HG03378 (cell line): ENCODE data around the gene SRD5A1.
A peak's percentile ranks its signal among the peaks of the same experiment; 100 is the strongest.

ENCODE experiments used
- ATAC-seq: cut with Tn5 transposase; IDR thresholded peaks from one replicate; pipeline ENCODE4 v1.9.1; 2021; ENCODE audit warnings: mild to moderate bottlenecking, moderate library complexity; ENCODE audit not compliant: unreplicated experiment

The SRD5A1 gene

GRCh38 chr5:6604341-6604740, 28.9 kb upstream of the SRD5A1 start:
- ATAC-seq: no peak

DNA sequence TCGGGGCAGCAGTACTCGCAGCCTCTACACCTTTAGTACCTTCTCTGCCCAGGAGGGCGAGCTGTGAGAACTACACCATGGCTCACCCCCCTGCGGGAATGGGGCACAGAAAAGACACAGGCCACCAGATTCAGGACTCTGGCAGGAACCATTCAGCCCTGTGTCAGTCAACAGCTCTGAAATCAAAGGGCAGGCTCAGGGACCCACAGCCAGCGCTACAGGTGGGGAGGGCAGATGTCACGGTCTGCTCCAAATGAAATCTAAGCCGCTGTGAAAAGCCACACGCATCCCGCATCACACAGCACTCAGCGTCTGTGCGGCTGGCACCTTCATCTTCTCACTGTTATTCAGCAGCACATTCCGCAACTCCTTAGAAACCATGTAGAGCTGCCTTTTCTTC, 28.3 kb upstream of the SRD5A1 start:
- ATAC-seq: no peak

DNA sequence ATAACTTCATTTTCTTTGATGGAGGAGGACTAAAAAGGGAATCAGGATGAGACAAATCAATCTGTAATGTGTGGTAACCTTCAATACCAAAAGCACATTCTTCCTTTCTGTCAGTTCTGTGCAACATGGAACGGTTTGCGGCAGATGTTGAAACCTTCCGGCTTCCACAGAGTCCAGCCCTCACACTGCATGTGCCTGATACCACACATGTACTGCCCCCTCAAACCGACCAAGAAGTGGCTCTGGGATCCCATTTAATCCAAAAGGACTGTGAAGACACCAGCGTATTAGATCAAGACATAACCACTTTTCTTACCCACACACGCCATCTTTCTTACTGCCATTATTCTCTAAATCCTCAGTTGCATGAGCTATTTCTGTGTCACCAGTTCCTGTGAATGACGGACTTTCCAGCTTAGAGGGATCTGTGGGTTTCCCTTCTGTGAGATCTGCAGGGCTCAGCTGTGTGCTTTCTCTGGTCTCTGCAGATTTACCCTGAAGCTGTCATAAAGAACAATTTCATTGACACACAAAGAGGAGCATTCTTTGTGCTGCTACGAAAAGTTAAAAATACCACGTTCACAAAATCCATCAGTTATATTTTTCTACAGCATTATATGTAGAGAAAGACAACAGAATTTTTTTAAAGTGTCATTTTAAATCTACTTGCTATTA, 26.2 kb upstream of the SRD5A1 start:
- ATAC-seq: no peak

- ATAC-seq: no peak
Observed at GRCh38 chr5:6607559-6607936, 25.7 kb upstream of the SRD5A1 start.

DNA sequence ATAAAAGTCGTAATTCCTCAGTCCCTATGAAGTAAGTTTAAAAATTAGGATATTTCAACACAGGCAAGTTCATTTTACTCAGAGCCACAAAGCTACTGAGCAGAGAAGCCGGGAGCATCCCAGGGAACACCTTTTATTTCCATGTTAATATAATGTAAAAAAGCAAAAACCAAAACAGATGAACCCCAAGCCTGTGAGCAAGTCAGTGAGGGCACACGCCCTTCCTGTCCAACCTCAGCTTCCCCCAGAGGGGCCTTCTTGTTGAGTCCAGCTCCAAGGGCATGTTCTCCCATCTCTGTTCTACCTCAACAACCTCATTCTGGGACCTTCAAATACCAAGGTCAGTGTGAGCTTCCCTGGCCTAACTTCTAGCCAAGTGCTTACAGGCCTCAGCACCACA, 25.2 kb upstream of the SRD5A1 start:
- ATAC-seq: no peak

DNA sequence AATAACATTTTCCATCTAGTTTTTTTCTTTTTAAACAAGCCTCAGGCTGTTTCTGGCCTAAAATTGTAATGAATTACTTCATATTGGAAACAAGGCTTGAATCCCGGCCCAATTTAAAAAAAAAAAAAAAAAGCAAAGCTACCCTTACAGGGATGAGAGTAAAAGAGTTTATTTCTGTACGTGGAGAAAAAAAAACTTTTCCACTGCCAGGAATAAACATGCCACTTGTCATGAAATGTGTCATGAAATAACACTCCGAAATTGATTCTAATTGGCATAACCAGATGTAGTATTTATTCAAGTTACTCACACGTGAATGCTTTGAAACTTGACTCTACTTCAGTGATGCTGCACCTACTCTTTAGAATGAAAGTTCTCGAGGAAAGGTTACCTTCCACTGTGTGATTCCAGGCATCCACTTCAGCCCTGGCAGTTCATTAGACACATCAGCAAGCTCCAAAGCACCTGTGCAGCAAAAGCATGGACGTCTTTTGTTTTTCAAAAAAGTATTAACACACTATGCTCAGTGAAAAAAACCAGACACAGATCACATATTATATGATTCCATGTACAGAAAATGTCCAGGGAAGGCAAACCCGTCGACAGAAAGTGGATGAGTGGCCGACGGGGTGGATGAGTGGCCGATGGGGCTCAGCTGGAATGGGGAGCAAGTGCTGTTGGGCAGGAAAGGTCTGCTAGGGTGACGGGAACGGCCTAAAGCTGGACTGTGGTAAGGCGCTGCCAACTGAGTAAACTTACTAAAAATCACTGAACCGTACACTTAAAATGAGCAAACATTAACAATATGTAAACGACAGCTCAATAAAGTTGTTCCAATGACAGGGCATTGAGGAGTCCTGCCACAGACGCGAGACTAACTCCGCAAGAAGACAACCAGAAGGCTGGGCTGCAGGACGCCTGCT, 21.6 kb upstream of the SRD5A1 start:
- no peak for ATAC-seq

GRCh38 chr5:6615034-6615815, 18.0 kb upstream of the SRD5A1 start:
- no peak for ATAC-seq

DNA sequence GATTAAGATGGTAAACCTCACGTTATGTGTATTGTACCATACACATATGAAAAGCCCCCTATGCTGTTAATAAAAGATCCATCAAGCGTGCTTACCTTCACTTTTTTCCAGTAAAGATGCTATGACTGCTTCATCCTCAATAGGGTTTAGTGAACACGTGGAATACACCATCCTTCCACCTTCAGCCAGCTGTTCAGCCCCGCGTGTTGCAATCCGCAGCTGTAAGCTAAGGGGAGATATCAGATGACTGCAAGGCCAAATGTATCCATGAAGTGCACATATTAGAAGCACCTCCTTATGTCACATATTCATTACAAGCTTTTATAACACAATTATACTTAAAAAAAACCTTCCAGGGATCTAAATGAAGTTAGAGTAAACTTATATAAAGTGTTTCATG, 16.6 kb upstream of the SRD5A1 start:
- no peak for ATAC-seq

DNA sequence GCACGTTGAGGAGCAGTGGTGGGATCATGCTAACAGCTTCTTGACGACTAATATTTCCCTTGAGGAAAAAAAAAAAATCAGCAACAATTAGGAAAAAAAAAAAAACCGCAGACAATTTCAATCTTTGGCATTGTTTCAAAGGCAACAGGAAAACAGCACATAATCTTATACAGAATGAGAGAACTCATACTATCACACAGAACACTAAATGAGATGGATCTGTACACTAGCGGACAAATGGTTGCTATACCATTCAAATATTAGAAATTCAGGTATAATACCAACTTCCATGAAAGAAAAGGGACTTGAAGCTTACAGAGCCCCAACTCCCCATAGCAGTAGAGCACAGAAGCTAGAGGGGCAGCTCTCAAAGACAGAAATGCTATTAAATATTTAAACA, 10.0 kb upstream of the SRD5A1 start:
- ATAC-seq: no peak

GRCh38 chr5:6623941-6624340, 9.3 kb upstream of the SRD5A1 start:
- no peak for ATAC-seq

DNA sequence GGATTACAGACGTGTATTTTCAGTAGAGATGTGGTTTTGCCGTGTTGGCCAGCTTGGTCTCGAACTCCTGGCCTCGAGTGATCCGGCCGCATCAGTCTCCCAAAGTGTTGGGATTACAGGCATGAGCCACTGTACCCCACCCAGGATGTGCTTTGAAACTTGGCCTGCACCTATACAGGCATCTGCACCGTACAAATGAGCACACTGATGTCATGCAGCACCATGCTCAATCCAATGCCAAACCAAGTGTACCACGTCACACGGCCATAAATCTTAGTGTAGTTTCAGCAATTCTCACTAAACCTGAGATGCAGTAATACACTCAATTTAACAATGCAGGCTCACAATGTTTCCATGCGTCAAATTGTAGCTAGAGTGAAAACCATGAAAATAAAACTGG, 6.7 kb upstream of the SRD5A1 start:
- ATAC-seq: no peak

DNA sequence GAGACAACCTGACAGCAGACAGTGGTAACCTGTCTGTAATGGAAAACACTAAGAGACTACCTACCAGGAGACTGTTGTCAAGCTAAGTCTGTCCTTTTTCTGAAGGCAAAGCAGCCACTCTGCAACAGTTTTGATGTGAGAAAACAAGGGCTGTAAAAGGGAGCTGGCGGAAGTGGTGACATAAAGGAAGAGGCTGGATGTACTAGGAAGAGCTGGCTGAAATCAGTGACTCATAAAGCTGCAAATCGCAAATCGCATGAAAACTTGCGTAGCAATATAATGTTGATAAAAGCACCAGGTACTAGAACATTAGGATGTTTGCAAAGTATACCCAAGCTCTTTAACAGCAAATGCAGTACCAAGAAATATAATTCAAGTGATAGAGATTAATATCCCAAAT, 1.8 kb upstream of the SRD5A1 start:
- ATAC-seq: no peak

DNA sequence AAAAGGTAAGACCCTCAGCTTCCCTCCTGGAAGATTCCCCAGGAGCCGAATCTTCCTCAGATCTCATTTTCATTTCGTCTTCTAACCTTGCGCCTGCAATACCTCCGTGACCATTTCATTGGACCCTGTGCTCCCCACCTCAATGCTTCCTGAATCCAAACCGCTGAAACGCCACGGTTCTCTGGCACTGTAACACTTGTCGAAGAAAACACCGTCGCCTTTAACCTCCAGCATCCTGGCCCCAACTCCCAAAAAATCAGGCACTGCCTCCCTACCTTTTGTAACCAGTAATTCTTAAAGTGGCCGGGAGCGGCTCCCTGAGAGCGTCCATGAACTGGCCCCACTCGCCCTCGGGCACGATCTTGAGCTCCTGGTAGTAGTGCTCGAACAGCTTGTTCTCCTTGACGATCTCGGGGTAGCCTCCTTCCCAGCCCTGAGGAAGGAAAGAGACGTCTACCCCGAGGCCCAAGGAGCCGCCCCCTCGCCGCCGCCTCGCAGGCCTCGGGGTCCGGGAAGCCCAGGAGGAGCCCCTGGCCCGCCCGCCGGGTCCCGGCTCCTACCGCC, 834 bp upstream of the SRD5A1 start:
- ATAC-seq: peak; percentile 26

DNA sequence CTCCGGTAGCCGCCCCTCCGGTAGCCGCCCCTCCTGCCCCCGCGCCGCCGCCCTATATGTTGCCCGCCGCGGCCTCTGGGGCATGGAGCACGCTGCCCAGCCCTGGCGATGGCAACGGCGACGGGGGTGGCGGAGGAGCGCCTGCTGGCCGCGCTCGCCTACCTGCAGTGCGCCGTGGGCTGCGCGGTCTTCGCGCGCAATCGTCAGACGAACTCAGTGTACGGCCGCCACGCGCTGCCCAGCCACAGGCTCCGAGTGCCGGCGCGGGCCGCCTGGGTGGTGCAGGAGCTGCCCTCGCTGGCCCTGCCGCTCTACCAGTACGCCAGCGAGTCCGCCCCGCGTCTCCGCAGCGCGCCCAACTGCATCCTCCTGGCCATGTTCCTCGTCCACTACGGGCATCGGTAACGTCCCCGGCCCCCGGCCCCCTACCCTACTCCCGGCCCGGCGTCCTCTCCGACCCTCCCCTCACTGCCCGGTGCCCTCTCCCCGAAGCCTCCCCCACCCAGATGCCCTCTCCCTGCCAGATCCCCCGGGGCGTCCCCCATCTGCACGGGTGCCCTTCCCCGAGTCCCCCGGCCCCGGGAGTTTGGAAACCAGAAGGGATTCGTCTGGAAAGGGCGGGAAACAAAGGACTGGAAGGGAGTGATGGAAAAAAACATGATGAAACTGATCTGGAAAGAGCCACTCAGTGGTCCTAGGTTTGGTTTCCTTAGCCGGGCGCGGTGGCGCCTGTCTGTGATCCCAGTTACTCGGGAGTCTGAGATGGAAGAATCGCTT, 417 bp downstream of the SRD5A1 start:
- ATAC-seq: peak; percentile 55

DNA sequence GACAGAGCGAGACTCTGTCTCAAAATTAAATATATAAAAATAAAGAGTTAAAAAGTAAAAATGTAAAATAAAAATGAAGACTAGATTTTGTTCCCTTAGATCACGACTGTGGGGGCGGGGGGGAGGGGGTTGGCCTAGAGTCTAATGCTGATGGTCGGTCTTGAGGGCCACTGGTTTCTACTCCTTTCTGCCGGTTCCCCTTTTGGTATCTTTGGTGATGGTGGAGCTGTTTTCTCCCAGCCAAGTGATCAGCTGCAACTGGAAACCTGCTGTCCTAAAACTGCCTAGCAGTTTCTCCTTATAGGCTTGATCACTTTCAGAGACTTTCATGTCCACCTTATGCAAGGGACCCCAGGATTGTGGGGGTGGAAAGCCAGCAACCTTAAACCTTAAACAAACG, 1.1 kb downstream of the SRD5A1 start:
- no peak for ATAC-seq

GRCh38 chr5:6634788-6635430, 1.7 kb downstream of the SRD5A1 start:
- ATAC-seq: no peak

DNA sequence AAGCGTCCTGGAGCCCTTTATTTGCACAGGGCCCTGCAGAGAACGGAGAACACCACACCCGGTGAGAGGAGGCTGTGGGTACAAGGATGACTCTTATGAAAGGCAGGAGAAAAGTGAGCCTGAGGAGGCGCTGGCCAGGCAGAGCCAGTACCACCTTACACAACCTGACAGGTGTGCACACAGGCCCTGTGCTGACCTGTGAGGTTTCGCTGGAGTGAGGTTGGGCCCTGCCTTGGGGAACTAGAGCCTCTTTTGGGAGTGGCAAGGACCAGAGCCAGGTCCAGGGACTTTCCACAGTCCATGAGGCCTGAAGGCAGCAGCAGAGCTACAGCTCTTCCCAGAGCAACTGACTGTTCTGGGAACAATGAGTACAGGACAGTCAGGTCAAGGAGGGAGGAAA, 3.1 kb downstream of the SRD5A1 start:
- ATAC-seq: no peak

DNA sequence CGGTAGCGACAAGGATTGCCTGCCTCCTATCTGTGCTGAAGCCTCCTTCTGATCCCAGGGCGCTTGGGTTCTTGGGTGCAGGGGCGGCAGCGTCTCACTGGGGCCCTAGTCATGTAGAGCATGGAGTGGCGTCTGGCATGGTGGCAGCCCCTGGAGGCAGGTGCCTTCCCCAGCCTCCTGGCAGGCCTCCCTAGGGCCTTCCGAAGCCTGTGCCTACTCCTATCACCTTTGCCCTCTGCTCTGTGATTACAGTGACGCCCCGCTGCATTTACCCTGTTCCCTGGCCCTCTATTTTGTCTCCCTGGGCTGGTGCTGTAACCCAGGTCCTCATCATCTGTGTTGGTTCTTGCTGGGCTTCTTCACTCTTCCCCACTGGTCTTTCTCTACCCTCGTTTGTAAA, 3.8 kb downstream of the SRD5A1 start:
- no peak for ATAC-seq

DNA sequence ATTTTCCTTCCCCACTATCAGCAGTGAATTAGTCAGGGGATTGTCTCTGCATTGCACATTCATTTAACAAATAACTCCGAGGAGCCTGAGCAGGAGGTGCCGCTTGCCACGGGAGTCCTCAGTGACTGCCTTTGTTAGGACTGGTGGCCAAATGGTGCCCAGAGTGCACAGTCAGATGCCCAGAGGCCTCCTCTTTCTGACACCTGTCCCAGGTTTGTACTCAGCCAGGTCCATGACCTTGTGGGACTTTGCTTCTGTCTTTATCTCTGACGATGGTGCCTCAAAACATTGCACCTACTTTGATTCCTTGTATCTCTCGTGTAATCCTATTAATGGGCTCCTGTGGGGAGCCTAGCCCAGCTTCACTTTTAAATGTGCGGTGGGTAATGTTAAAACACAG, 4.3 kb downstream of the SRD5A1 start:
- ATAC-seq: no peak

DNA sequence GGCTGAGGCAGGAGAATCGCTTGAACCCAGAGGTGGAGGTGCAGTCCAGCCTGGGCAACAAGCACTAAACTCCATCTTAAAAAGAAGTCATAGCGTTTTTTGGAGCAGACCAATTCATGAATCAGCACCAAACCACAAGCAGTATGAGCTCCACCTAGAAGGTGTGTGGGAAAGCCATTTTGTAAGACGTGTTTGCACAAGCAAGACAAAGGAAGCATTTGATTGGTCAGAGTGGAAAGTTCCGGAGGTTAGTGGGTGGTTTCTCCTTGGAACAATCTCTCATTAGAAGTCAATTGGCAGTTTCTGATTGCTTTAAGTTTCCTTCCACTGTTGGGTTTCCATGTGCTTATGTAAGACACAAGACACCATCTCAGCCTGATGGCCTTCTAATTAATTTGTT, 5.0 kb downstream of the SRD5A1 start:
- no peak for ATAC-seq
